ENCODE data around the gene MEIS1.

DNA sequence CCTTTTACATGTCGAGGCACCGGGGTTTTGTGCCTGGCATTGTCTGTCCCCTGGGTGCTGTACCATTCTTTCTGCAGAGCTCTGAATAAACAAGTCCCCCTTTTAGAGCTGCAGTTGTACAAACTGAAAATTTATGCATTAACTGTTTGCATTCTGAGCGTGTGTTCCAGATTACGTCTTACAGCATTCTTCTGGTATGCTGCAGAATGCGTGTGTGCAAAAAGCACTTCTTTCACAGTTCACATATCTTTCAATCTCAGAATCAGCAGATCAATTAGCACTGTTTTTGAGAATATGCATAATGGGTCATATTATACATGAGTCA lies 27.5 kb downstream of the MEIS1 start:
- TF ChIP-seq, protein P1, sequence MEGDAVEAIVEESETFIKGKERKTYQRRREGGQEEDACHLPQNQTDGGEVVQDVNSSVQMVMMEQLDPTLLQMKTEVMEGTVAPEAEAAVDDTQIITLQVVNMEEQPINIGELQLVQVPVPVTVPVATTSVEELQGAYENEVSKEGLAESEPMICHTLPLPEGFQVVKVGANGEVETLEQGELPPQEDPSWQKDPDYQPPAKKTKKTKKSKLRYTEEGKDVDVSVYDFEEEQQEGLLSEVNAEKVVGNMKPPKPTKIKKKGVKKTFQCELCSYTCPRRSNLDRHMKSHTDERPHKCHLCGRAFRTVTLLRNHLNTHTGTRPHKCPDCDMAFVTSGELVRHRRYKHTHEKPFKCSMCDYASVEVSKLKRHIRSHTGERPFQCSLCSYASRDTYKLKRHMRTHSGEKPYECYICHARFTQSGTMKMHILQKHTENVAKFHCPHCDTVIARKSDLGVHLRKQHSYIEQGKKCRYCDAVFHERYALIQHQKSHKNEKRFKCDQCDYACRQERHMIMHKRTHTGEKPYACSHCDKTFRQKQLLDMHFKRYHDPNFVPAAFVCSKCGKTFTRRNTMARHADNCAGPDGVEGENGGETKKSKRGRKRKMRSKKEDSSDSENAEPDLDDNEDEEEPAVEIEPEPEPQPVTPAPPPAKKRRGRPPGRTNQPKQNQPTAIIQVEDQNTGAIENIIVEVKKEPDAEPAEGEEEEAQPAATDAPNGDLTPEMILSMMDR (conservative IDR thresholded peaks at IDR 0.05; ENCODE audit: low read depth, low read length), result no peak
- no peak for TF ChIP-seq EZH2 (IDR thresholded peaks at IDR 0.05; ENCODE audit: borderline replicate concordance, low read depth, low read length, poor library complexity, severe bottlenecking)
